GM12878 (cell line): Measurements from ENCODE around the gene TMEM61. TPM values are rescaled to one million over a fixed set of nuclear protein-coding genes. Genes with fewer than 3 reads are reported as not detected.

ENCODE experiments used
- ATAC-seq: fragments of 200-7000 bp; cut with Tn5 transposase; 3 replicates; pipeline ENCODE4 v1.9.1; 2020; ENCODE audit warnings: mild to moderate bottlenecking, moderate library complexity
- BruUV-seq: library from RNA; stranded (reverse); fragments of 400-500 nt; replicated peaks from 2 replicates; lab custom pipeline; 2021; lab: Mats Ljungman, UMichigan
- CTCF ChIA-PET: fragments of 300-600 bp; sonication (Branson Sonifier 250); formaldehyde crosslinking; extraction: SDS; loops from one replicate; lab custom pipeline; 2021; ENCODE audit warnings: inconsistent platforms; lab: Yijun Ruan, JAX
- POLR2A ChIA-PET: fragments of 350-600 bp; formaldehyde crosslinking; extraction: SDS; loops from one replicate; lab custom pipeline; 2021; ENCODE audit warnings: inconsistent platforms; lab: Charles Lee
- RAD21 ChIA-PET: fragments of 300-600 bp; sonication (Branson Sonifier 250); formaldehyde crosslinking; loops from one replicate; lab custom pipeline; 2023; ENCODE audit warnings: antibody characterized with exemption; ENCODE audit not compliant: unreplicated experiment; lab: Charles Lee
- SMC1A ChIA-PET: fragments of 300-600 bp; sonication (Branson Sonifier 250); formaldehyde crosslinking; loops from one replicate; lab custom pipeline; 2023; ENCODE audit not compliant: unreplicated experiment, uncharacterized antibody; lab: Charles Lee
- DNase-seq: peaks from one replicate; pipeline ENCODE4 v3.0.0-alpha.2; 2011; ENCODE audit warnings: low read depth, low spot score
- FAIRE-seq: peaks from 3 replicates; lab custom pipeline; 2011; peaks lifted over from hg19 to GRCh38; lab: Jason Lieb, UNC
- H2AFZ ChIP-seq: 2 replicates; pipeline ENCODE4 v1.6.0; 2011; ENCODE audit warnings: low read depth, low read length, control low read depth; ENCODE audit not compliant: control insufficient read depth
- H3K27ac ChIP-seq: 2 replicates; pipeline ENCODE4 v1.5.1; 2011; ENCODE audit warnings: control low read depth; ENCODE audit not compliant: control insufficient read depth, insufficient read depth
- H3K27me3 ChIP-seq, 2 experiments: replicated peaks in 1 of 2; 2 replicates each; pipeline versions ENCODE4 v1.6.0 to v1.6.1; 2011; ENCODE audit warnings: low read length in 1 of 2; ENCODE audit not compliant: control insufficient read depth in 2 of 2, insufficient read depth in 2 of 2
- H3K36me3 ChIP-seq, 2 experiments: 2 replicates each; pipeline ENCODE4 v1.5.1; 2011; ENCODE audit warnings: low read length in 1 of 2; ENCODE audit not compliant: control insufficient read depth in 2 of 2, insufficient read depth in 2 of 2
- H3K4me1 ChIP-seq: 2 replicates; pipeline ENCODE4 v1.6.1; 2011; ENCODE audit warnings: mild to moderate bottlenecking, low read length, moderate library complexity, mixed read lengths; ENCODE audit not compliant: control insufficient read depth, insufficient read depth
- H3K4me2 ChIP-seq: 2 replicates; pipeline ENCODE4 v1.6.0; 2011; ENCODE audit warnings: control low read depth; ENCODE audit not compliant: control insufficient read depth, insufficient read depth
- H3K4me3 ChIP-seq: fragments of 200-600 bp; sonication (generic); 2 replicates; pipeline ENCODE4 v1.5.1; 2016
- H3K79me2 ChIP-seq: 2 replicates; pipeline ENCODE4 v1.6.0; 2011; ENCODE audit warnings: low read length; ENCODE audit not compliant: control insufficient read depth, insufficient read depth
- H3K9ac ChIP-seq: 2 replicates; pipeline ENCODE4 v1.8.0; 2011; ENCODE audit warnings: low read length, control low read depth, mixed read lengths; ENCODE audit not compliant: control insufficient read depth, insufficient read depth
- H3K9me3 ChIP-seq: replicated peaks from 3 replicates; pipeline ENCODE4 v1.5.1; 2011; ENCODE audit warnings: mild to moderate bottlenecking, low read length; ENCODE audit not compliant: control insufficient read depth, insufficient read depth
- H4K20me1 ChIP-seq: 2 replicates; pipeline ENCODE4 v1.6.0; 2011; ENCODE audit not compliant: control insufficient read depth, insufficient read depth
- NR2C2 ChIP-seq: IDR thresholded peaks from 2 replicates; pipeline ENCODE4 v1.6.1; 2011; ENCODE audit warnings: borderline replicate concordance, low read depth; ENCODE audit not compliant: control insufficient read depth, insufficient read length
- RCOR1 ChIP-seq: conservative IDR thresholded peaks from 2 replicates; pipeline ENCODE4 v1.6.1; 2012; ENCODE audit warnings: low read depth, low read length, improper control_type of control experiment
- RFX5 ChIP-seq: IDR thresholded peaks from 2 replicates; pipeline ENCODE4 v1.6.1; 2011; ENCODE audit warnings: low read depth, low read length, improper control_type of control experiment
- SMAD5 ChIP-seq: IDR thresholded peaks from 2 replicates; pipeline ENCODE4 v1.6.1; 2016; ENCODE audit warnings: antibody characterized with exemption, low read depth
- SMC3 ChIP-seq: IDR thresholded peaks from 2 replicates; pipeline ENCODE4 v1.6.1; 2011; ENCODE audit warnings: low read length, improper control_type of control experiment, borderline replicate concordance
- YY1 ChIP-seq: IDR thresholded peaks from 2 replicates; pipeline ENCODE4 v1.6.1; 2011; ENCODE audit warnings: low read depth, mild to moderate bottlenecking, low read length
- ZBED1 ChIP-seq: IDR thresholded peaks from 2 replicates; pipeline ENCODE4 v1.6.1; 2016; ENCODE audit warnings: borderline replicate concordance
- ZNF207 ChIP-seq: fragments of 450-650 bp; IDR thresholded peaks from 2 replicates; pipeline ENCODE4 v1.6.1; 2014; ENCODE audit warnings: antibody characterized with exemption, mild to moderate bottlenecking, borderline replicate concordance
- WGBS: methylation state at CpG from one replicate; pipeline ENCODE4 v1.1.6; 2016; ENCODE audit warnings: low lambda C conversion rate; ENCODE audit not compliant: insufficient replicate concordance, insufficient coverage; ENCODE audit errors: missing lambda C conversion rate; 5-methylcytosine and 5-hydroxymethylcytosine counted together
- in situ Hi-C: fragments of 300-500 bp; cut with MboI; formaldehyde crosslinking; loops from 9 replicates; pipeline ENCODE4 v1.14.3; 2018; ENCODE audit warnings: mixed read lengths
- intact Hi-C: fragments of 100-400 bp; cut with micrococcal nuclease; formaldehyde crosslinking; loops from one replicate; pipeline ENCODE4 v1.14.2; 2022; ENCODE audit not compliant: unreplicated experiment
- polyA plus RNA-seq, 11 experiments: library from polyadenylated mRNA; depleted of rRNA in 4 of 11; unstranded in 6 of 11; stranded (reverse) in 5 of 11; fragments of >200 nt; fragmentation: Nextera tagmentation in 4 of 11; fragmentation: Illumina TruSeq in 1 of 11; extraction: Ambion mirVana in 4 of 11; extraction: Trizol in 1 of 11; gene quantifications; 1 replicate in 1 of 11; 2 replicates in 10 of 11; pipeline versions ENCODE4 v1.2.1 to v1.2.3, GENCODE V29; 2011 to 2016; ENCODE audit warnings: inconsistent platforms in 2 of 11, missing spikeins in 2 of 11, low read depth in 1 of 11
- total RNA-seq, 4 experiments: library from RNA; depleted of rRNA in 3 of 4; stranded (reverse); fragments of >200 nt in 3 of 4; fragmentation: Illumina TruSeq in 1 of 4; extraction: Trizol in 1 of 4; gene quantifications; 2 replicates each; pipeline versions ENCODE4 v1.2.1 to v1.2.3, GENCODE V29; 2013 to 2021
- TF ChIP-seq, protein P1 (sequence below): fragments of 450-650 bp; IDR thresholded peaks from 2 replicates; pipeline ENCODE4 v1.6.1; 2016; ENCODE audit warnings: mild to moderate bottlenecking, moderate library complexity, borderline replicate concordance
- TF ChIP-seq, protein P2 (sequence below): IDR thresholded peaks from 2 replicates; pipeline ENCODE4 v1.6.1; 2011; ENCODE audit warnings: borderline replicate concordance, low read depth, mild to moderate bottlenecking, moderate library complexity, low read length; ENCODE audit not compliant: insufficient read depth, poor library complexity, severe bottlenecking
- TF ChIP-seq, protein P3 (sequence below): IDR thresholded peaks from 2 replicates; pipeline ENCODE4 v1.6.1; 2012; ENCODE audit warnings: low read depth, low read length, improper control_type of control experiment
- TF ChIP-seq, protein P4 (sequence below): fragments of 450-650 bp; formaldehyde crosslinking; IDR thresholded peaks from 2 replicates; pipeline ENCODE4 v1.5.0; 2022; ENCODE audit warnings: mild to moderate bottlenecking, missing genetic modification characterization

The TMEM61 gene
- total and polyA plus RNA-seq, 10 of the 15 experiments (the other 5 are each of a cell fraction or from before 2014, with no cell fraction given): not detected

DNA sequence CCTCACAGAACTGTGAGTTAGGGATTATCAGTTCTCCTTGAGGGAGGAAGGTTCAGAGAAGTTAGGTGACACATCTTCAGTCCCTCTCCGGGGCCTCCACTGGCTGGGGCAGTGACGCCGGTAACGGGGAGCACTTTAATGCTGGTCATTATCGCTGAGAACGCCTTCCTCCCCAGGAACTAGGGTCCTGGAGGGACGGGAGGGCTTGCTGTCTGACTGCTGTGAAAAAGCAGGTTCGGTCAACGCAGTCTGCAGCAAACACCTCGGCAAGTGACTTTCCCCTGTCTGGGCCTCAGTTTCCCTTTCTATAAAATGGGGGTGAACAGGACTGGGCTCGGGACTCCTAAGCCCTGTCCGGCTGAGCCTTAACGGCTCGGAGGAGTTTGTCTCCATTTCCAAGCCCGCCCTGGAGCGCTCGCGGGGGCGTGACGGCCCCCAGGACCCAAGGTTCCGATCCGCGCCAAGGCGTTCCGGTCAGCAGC is 341 bp upstream of the TMEM61 start:
- Histone ChIP-seq H3K27me3 (peaks cover 2 to 3% of the 10 kb centered on the region in 2 experiments; a peak in 2 of 4 replicates), H3K79me2 (no peaks in the 10 kb centered on the region), H4K20me1 (no peaks in the 10 kb centered on the region), H3K4me2 (no peak overlapping the region), H3K36me3 (no peaks in the 10 kb centered on the region), H3K9me3 (no peaks in the 10 kb centered on the region), H3K27ac (no peak overlapping the region), H3K4me1 (no peaks in the 10 kb centered on the region), H2AFZ (no peak overlapping the region), H3K9ac (no peak overlapping the region), H3K4me3 (no peak overlapping the region)
- FAIRE-seq: no peak
- no peak for ATAC-seq
- ChIA-PET SMC1A (no interaction called here), CTCF (interaction anchor here (1.0 kb wide), 1 partner anchor 14 kb away, joined by 3 read pairs; no protein-coding TSS in a partner anchor), POLR2A (no interaction called here), RAD21 (no interaction called here)
- in situ Hi-C loops: loop anchor here (5.0 kb wide), 1 partner anchor 52 kb away; no protein-coding TSS in a partner anchor
- 54% methylated on average over 18 of the region's 25 CpGs for WGBS
- intact Hi-C loops: no loop called here
- TF ChIP-seq ZBED1: no peak
- TF ChIP-seq ZNF207: no peak
- no peak for TF ChIP-seq SMC3
- TF ChIP-seq, protein P1, sequence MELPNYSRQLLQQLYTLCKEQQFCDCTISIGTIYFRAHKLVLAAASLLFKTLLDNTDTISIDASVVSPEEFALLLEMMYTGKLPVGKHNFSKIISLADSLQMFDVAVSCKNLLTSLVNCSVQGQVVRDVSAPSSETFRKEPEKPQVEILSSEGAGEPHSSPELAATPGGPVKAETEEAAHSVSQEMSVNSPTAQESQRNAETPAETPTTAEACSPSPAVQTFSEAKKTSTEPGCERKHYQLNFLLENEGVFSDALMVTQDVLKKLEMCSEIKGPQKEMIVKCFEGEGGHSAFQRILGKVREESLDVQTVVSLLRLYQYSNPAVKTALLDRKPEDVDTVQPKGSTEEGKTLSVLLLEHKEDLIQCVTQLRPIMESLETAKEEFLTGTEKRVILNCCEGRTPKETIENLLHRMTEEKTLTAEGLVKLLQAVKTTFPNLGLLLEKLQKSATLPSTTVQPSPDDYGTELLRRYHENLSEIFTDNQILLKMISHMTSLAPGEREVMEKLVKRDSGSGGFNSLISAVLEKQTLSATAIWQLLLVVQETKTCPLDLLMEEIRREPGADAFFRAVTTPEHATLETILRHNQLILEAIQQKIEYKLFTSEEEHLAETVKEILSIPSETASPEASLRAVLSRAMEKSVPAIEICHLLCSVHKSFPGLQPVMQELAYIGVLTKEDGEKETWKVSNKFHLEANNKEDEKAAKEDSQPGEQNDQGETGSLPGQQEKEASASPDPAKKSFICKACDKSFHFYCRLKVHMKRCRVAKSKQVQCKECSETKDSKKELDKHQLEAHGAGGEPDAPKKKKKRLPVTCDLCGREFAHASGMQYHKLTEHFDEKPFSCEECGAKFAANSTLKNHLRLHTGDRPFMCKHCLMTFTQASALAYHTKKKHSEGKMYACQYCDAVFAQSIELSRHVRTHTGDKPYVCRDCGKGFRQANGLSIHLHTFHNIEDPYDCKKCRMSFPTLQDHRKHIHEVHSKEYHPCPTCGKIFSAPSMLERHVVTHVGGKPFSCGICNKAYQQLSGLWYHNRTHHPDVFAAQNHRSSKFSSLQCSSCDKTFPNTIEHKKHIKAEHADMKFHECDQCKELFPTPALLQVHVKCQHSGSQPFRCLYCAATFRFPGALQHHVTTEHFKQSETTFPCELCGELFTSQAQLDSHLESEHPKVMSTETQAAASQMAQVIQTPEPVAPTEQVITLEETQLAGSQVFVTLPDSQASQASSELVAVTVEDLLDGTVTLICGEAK: no peak
- no peak for TF ChIP-seq RCOR1
- no peak for TF ChIP-seq YY1
- no peak for TF ChIP-seq SMAD5
- no peak for TF ChIP-seq RFX5
- TF ChIP-seq, protein P2, sequence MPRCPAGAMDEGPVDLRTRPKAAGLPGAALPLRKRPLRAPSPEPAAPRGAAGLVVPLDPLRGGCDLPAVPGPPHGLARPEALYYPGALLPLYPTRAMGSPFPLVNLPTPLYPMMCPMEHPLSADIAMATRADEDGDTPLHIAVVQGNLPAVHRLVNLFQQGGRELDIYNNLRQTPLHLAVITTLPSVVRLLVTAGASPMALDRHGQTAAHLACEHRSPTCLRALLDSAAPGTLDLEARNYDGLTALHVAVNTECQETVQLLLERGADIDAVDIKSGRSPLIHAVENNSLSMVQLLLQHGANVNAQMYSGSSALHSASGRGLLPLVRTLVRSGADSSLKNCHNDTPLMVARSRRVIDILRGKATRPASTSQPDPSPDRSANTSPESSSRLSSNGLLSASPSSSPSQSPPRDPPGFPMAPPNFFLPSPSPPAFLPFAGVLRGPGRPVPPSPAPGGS: no peak
- TF ChIP-seq, protein P3, sequence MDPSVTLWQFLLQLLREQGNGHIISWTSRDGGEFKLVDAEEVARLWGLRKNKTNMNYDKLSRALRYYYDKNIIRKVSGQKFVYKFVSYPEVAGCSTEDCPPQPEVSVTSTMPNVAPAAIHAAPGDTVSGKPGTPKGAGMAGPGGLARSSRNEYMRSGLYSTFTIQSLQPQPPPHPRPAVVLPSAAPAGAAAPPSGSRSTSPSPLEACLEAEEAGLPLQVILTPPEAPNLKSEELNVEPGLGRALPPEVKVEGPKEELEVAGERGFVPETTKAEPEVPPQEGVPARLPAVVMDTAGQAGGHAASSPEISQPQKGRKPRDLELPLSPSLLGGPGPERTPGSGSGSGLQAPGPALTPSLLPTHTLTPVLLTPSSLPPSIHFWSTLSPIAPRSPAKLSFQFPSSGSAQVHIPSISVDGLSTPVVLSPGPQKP: no peak
- TF ChIP-seq, protein P4, sequence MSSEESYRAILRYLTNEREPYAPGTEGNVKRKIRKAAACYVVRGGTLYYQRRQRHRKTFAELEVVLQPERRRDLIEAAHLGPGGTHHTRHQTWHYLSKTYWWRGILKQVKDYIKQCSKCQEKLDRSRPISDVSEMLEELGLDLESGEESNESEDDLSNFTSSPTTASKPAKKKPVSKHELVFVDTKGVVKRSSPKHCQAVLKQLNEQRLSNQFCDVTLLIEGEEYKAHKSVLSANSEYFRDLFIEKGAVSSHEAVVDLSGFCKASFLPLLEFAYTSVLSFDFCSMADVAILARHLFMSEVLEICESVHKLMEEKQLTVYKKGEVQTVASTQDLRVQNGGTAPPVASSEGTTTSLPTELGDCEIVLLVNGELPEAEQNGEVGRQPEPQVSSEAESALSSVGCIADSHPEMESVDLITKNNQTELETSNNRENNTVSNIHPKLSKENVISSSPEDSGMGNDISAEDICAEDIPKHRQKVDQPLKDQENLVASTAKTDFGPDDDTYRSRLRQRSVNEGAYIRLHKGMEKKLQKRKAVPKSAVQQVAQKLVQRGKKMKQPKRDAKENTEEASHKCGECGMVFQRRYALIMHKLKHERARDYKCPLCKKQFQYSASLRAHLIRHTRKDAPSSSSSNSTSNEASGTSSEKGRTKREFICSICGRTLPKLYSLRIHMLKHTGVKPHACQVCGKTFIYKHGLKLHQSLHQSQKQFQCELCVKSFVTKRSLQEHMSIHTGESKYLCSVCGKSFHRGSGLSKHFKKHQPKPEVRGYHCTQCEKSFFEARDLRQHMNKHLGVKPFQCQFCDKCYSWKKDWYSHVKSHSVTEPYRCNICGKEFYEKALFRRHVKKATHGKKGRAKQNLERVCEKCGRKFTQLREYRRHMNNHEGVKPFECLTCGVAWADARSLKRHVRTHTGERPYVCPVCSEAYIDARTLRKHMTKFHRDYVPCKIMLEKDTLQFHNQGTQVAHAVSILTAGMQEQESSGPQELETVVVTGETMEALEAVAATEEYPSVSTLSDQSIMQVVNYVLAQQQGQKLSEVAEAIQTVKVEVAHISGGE (CRISPR knock-in tag): no peak
- no peak for TF ChIP-seq NR2C2
- no TSS peak for BruUV-seq
- DNase-seq: no peak
